Parathyroid adenoma (tissue), 2 donors: ENCODE measurements around the gene OR7G1.

Experiments used
- H2AFZ ChIP-seq: fragments of 300-600 bp; sonication (generic); one replicate; pipeline ENCODE4 v1.7.0; 2017; ENCODE audit warnings: antibody characterized with exemption, mild to moderate bottlenecking
- H3K27ac ChIP-seq: fragments of 300-600 bp; sonication (generic); one replicate; pipeline ENCODE4 v1.7.0; 2017
- H3K27me3 ChIP-seq: fragments of 300-600 bp; sonication (generic); one replicate; pipeline ENCODE4 v1.7.0; 2017; ENCODE audit warnings: low read length; ENCODE audit not compliant: control insufficient read depth, insufficient read depth
- H3K36me3 ChIP-seq: fragments of 300-600 bp; sonication (generic); one replicate; pipeline ENCODE4 v1.7.0; 2017; ENCODE audit warnings: low read length; ENCODE audit not compliant: control insufficient read depth, insufficient read depth
- H3K4me1 ChIP-seq: fragments of 300-600 bp; sonication (generic); one replicate; pipeline ENCODE4 v1.7.0; 2017; ENCODE audit warnings: control low read depth
- H3K4me2 ChIP-seq: fragments of 300-600 bp; sonication (generic); one replicate; pipeline ENCODE4 v1.7.0; 2017; ENCODE audit warnings: low read length
- H3K4me3 ChIP-seq: fragments of 300-600 bp; sonication (generic); one replicate; pipeline ENCODE4 v1.7.0; 2017; ENCODE audit warnings: low read depth, low read length
- H3K79me2 ChIP-seq: fragments of 300-600 bp; sonication (generic); one replicate; pipeline ENCODE4 v1.7.0; 2017; ENCODE audit warnings: control low read depth
- H3K9ac ChIP-seq: fragments of 300-600 bp; sonication (generic); one replicate; pipeline ENCODE4 v1.7.0; 2017; ENCODE audit warnings: mild to moderate bottlenecking
- H3K9me3 ChIP-seq: fragments of 300-600 bp; sonication (generic); one replicate; pipeline ENCODE4 v1.7.0; 2017; ENCODE audit warnings: low read length; ENCODE audit not compliant: control insufficient read depth
- TF ChIP-seq, protein P1 (sequence below): fragments of 300-600 bp; sonication (generic); IDR thresholded peaks from one replicate; pipeline ENCODE4 v1.7.0; 2017; ENCODE audit warnings: antibody characterized with exemption, mild to moderate bottlenecking
- donor health status: primary hyperparathyroidism.

Gene OR7G1

DNA sequence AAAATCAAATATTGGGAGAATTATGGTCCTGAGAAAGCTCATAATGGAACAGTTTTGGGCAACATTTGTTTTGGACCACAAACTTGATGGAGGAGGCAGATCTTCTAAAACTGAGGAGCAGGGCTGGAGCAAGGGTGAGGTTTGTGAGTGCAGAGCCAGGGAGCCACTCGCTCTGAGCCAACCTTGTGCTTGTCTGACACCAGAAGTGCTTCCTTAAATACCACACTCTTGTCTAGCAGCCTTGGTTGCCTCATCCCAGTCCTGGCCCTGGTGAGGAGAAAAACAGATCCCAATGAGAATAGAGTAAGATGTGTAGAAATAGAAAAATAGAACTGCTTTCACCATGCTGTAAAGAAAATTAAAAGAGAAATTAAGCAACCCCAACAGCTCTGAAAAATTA is 31.3 kb upstream of the OR7G1 start:
- peaks cover under 1% of the 10 kb centered on the region for H3K4me1 ChIP-seq
- TF ChIP-seq, protein P1, sequence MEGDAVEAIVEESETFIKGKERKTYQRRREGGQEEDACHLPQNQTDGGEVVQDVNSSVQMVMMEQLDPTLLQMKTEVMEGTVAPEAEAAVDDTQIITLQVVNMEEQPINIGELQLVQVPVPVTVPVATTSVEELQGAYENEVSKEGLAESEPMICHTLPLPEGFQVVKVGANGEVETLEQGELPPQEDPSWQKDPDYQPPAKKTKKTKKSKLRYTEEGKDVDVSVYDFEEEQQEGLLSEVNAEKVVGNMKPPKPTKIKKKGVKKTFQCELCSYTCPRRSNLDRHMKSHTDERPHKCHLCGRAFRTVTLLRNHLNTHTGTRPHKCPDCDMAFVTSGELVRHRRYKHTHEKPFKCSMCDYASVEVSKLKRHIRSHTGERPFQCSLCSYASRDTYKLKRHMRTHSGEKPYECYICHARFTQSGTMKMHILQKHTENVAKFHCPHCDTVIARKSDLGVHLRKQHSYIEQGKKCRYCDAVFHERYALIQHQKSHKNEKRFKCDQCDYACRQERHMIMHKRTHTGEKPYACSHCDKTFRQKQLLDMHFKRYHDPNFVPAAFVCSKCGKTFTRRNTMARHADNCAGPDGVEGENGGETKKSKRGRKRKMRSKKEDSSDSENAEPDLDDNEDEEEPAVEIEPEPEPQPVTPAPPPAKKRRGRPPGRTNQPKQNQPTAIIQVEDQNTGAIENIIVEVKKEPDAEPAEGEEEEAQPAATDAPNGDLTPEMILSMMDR: no peak
- H3K36me3 ChIP-seq: no peaks in the 10 kb centered on the region
- H3K4me2 ChIP-seq: no peak overlapping the region
- H3K79me2 ChIP-seq: peaks cover 69% of the 10 kb centered on the region
- H3K9me3 ChIP-seq: no peaks in the 10 kb centered on the region
- no peaks in the 10 kb centered on the region for H3K27me3 ChIP-seq
- H3K4me3 ChIP-seq: no peak overlapping the region
- no peak overlapping the region for H3K9ac ChIP-seq
- H3K27ac ChIP-seq: no peak overlapping the region
- no peak overlapping the region for H2AFZ ChIP-seq

DNA sequence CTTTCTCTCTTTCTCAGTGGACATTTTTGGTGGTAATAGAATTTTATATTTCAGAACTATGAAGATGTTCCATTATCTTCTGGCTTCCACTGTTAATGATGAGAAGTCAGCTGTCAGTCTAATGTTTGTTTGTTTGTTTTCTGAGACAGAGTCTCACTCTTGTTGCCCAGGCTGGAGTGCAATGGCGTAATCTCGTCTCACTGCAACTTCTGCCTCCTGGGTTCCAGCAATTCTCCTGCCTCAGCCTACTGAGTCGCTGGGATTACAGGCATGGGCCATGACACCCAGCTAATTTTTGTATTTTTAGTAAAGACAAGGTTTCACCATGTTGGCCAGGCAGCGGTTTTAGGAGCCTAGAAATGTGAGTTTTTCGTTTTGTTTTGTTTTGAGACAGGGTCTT is 29.4 kb upstream of the OR7G1 start:
- TF ChIP-seq, protein P1: no peak
- H3K27me3 ChIP-seq: no peaks in the 10 kb centered on the region
- H3K27ac ChIP-seq: no peak overlapping the region
- H3K36me3 ChIP-seq: no peaks in the 10 kb centered on the region
- no peak overlapping the region for H3K4me2 ChIP-seq
- no peak overlapping the region for H3K4me3 ChIP-seq
- peaks cover 3% of the 10 kb centered on the region for H3K4me1 ChIP-seq
- H3K79me2 ChIP-seq: peaks cover 66% of the 10 kb centered on the region
- H3K9ac ChIP-seq: no peak overlapping the region
- no peaks in the 10 kb centered on the region for H3K9me3 ChIP-seq
- no peak overlapping the region for H2AFZ ChIP-seq

DNA sequence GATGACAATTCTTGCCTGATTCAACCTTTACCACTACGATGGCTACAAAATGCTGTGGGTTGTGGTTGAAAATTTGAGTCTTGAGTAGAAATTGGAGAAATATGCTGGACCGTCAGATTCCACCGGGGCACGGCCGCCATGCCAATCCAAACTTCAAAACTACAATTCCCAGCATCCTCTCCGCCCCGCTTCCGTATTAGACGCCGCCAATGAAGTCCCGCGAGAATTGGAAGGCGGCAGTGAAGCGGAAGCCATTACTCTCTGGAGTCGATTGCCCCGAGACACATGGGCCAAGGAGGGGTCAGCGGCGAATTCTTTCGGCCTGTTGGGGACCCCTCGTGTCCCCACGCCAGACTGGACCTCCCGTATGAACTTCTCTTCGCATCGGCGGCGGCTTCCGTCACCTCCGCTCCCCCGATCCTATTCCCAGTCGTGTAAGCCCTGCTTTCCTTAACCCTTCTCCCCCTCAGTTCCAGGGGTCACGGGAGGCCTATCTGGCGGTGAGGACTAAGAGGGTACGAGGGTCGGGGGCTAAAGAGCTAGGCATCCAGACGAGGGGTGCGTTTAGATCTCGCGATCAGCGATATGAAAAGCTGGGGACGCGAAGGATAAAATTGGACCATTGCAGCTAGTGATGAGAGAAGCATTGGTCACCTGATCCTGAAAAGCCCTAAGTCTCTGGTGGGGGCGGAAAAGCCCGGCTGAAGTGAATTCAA is 24.8 kb upstream of the OR7G1 start, which contains the start of gene ZNF317:
TSS of gene ZNF317 (plus strand) at position 239 of the 716 bp plus-strand sequence. CDS start 15,620 bp downstream, outside the sequence.
- no peaks in the 10 kb centered on the region for H3K9me3 ChIP-seq
- peak within 1 kb of the TSS; percentile 97 for H3K4me2 ChIP-seq
- TF ChIP-seq, protein P1: no peak
- peak within 1 kb of the TSS; percentile 88 for H3K27ac ChIP-seq
- no peaks in the 10 kb centered on the region for H3K36me3 ChIP-seq
- peaks cover 29% of the 10 kb centered on the region for H3K79me2 ChIP-seq
- H3K27me3 ChIP-seq: no peaks in the 10 kb centered on the region
- H3K9ac ChIP-seq: peak within 1 kb of the TSS; percentile 81
- H3K4me3 ChIP-seq: peak within 1 kb of the TSS; percentile 96
- peak within 1 kb of the TSS; percentile 84 for H2AFZ ChIP-seq
- peaks cover 3% of the 10 kb centered on the region for H3K4me1 ChIP-seq

DNA sequence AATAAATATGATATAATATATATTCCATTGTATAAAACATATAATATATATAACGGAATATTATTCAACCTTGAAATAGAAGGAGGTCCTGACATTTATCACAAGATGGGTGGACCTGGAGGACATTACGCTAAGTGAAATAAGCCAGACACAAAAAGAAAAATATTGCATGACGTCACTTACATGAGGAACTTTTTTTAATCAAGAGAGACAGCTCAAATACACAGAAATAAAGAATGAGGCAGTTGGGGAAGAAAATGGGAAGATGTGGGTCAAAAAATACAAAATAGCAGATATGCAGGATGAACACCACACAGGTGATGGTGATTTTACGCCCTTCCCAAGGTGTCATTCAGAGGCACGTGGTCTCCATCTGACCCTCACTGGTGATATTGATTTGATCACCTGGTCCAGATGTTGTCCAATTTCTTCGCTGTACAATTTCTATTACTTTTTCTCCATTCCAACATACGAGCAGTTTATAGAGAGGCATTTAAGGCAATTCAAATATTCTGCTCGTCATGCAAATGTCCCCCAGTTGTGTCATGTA is 24.1 kb upstream of the OR7G1 start:
- peak overlapping the region; percentile 96 for H3K4me3 ChIP-seq
- peaks cover 3% of the 10 kb centered on the region for H3K4me1 ChIP-seq
- H2AFZ ChIP-seq: peak overlapping the region; percentile 84
- no peaks in the 10 kb centered on the region for H3K36me3 ChIP-seq
- H3K27ac ChIP-seq: peak overlapping the region; percentile 88
- peaks cover 23% of the 10 kb centered on the region for H3K79me2 ChIP-seq
- TF ChIP-seq, protein P1: no peak
- H3K9me3 ChIP-seq: no peaks in the 10 kb centered on the region
- no peaks in the 10 kb centered on the region for H3K27me3 ChIP-seq
- peak overlapping the region; percentile 97 for H3K4me2 ChIP-seq
- H3K9ac ChIP-seq: peak overlapping the region; percentile 81
